Ishikawa (cell line): Measurements from ENCODE around the gene GIGYF1.

Experiments used
- CEBPB ChIP-seq: IDR thresholded peaks from 2 replicates; pipeline ENCODE4 v1.6.1; 2012
- CREB1 ChIP-seq: IDR thresholded peaks from 2 replicates; pipeline ENCODE4 v1.6.1; 2012; ENCODE audit warnings: low read depth
- EGR1 ChIP-seq: IDR thresholded peaks from 2 replicates; pipeline ENCODE4 v1.6.1; 2012
- EP300 ChIP-seq: IDR thresholded peaks from 2 replicates; pipeline ENCODE4 v1.6.1; 2012; ENCODE audit warnings: borderline replicate concordance
- FOXM1 ChIP-seq: IDR thresholded peaks from 2 replicates; pipeline ENCODE4 v1.6.1; 2012; ENCODE audit warnings: low read depth, borderline replicate concordance
- MAX ChIP-seq: IDR thresholded peaks from 2 replicates; pipeline ENCODE4 v1.6.1; 2012
- NFIC ChIP-seq: IDR thresholded peaks from 2 replicates; pipeline ENCODE4 v1.6.1; 2012
- RAD21 ChIP-seq: IDR thresholded peaks from 2 replicates; pipeline ENCODE4 v1.6.1; 2012; ENCODE audit warnings: low read depth
- REST ChIP-seq: IDR thresholded peaks from 2 replicates; pipeline ENCODE4 v1.6.1; 2012; ENCODE audit warnings: low read depth, mild to moderate bottlenecking
- TAF1 ChIP-seq: IDR thresholded peaks from 2 replicates; pipeline ENCODE4 v1.6.1; 2012; ENCODE audit warnings: low read depth, mild to moderate bottlenecking
- TCF12 ChIP-seq: IDR thresholded peaks from 2 replicates; pipeline ENCODE4 v1.6.1; 2012; ENCODE audit warnings: low read depth
- TEAD4 ChIP-seq: IDR thresholded peaks from 2 replicates; pipeline ENCODE4 v1.6.1; 2012
- USF1 ChIP-seq: IDR thresholded peaks from 2 replicates; pipeline ENCODE4 v1.6.1; 2012
- YY1 ChIP-seq: IDR thresholded peaks from 2 replicates; pipeline ENCODE4 v1.6.1; 2012; ENCODE audit warnings: low read depth
- ZBTB7A ChIP-seq: IDR thresholded peaks from 2 replicates; pipeline ENCODE4 v1.6.1; 2012; ENCODE audit warnings: low read depth

The GIGYF1 gene

DNA sequence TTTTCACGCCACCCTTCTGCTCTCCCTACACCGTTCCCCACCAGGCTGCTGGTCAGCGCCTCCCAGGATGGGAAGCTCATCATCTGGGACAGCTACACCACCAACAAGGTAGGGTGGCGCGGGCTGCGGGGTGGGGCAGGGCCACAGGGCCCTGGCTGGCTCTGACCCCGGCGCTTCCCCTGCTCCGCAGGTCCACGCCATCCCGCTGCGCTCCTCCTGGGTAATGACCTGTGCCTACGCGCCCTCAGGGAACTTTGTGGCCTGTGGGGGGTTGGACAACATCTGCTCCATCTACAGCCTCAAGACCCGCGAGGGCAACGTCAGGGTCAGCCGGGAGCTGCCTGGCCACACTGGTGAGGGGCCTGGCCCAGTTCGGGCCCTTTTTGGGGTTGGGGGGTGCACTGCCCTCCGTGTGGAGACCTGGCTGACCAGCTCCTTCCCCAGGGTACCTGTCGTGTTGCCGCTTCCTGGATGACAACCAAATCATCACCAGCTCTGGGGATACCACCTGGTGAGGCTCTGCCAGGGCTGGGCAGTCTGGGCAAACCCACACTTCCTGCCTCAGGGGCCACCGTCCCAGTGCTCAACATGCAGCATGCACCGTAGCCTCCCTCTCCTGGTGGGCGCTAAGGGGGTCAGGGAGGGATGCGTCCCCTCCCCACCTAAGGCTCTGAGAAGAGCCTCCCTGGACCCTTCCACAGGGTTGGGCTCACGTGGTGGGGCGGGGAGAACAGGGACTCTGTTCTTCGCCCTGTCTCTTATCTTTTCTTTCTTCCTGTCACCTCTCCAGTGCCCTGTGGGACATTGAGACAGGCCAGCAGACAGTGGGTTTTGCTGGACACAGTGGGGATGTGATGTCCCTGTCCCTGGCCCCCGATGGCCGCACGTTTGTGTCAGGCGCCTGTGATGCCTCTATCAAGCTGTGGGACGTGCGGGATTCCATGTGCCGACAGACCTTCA is 16.5 kb downstream of the GIGYF1 start:
- TF ChIP-seq MAX (no peak), FOXM1 (no peak)

- TF ChIP-seq TAF1 = no peak
- no peak for TF ChIP-seq TEAD4
- TF ChIP-seq ZBTB7A = no peak
- no peak for TF ChIP-seq USF1
- TF ChIP-seq YY1 = no peak
- TF ChIP-seq FOXM1 = no peak
- TF ChIP-seq CREB1 = no peak
- TF ChIP-seq RAD21 = no peak
- no peak for TF ChIP-seq MAX
- no peak for TF ChIP-seq TCF12
- TF ChIP-seq EGR1 = no peak
- no peak for TF ChIP-seq CEBPB
- no peak for TF ChIP-seq EP300
- no peak for TF ChIP-seq REST
- no peak for TF ChIP-seq NFIC
These were observed 17.3 kb downstream of the GIGYF1 start for GRCh38 chr7:100676501-100677306.

DNA sequence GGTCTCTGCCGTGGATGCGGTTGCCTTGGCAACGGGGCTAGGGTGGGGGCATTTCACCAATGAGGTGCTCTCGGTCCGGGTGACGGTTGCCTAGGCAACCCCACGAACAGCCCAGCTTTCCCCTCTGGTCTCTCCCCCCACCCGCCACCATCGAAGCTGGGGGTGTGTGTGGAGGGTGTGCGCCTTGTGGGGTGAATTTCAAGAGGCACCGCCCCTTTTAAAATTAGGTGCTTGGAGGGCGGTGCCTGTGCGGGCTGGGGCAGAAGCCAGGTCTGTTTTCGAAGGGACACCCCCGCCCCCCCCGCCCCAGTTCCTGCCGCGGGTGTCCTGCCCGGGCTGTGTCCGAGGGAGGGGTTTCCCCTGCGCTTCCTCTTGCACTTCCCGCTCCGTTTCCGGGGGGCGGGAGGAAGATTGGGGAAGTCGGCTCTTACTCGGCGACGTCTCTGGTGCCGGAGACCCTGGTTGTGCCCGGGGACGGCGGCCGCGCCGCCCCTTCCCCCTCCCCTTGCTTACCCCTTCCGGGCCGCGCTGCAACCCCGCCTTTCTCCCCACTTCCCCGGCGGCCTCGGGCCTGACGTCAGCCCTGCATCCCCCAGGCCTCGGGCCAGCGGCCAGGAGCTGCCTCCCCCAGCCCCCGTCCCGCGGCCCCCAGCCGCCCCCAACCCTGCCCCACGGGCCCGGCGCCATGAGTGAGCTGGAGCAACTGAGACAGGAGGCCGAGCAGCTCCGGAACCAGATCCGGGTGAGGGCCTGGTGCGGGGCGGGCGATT is 18.3 kb downstream of the GIGYF1 start:
- TF ChIP-seq YY1 (0 out of 2 replicates have a peak, but pooled peaks have one; percentile 9), CEBPB (no peak), EGR1 (peak; percentile 48), MAX (no peak), FOXM1 (no peak), TEAD4 (no peak), ZBTB7A (0 out of 2 replicates have a peak, but pooled peaks have one; percentile 70), USF1 (no peak), TCF12 (no peak), EP300 (no peak)

DNA sequence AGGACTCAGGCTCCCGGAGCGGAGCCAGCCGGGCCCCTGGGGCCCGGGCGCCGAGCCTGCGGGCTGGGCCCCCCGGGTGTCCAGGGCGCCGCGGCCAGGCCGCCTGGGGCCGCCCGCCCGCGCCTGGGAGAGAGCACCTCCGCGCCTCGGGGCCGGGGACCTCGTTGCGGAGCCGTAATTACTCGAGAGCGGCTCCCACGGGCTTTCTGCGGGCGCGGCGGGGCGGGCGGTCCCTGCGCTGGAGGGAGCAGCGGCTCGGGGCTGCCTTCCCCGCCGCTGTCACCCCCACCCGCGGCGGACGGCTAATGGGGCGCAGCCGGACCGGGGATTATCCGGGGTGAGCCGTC is 19.0 kb downstream of the GIGYF1 start:
- TF ChIP-seq CREB1 (no peak), TAF1 (peak; percentile 48; the same call in 1 of the 2 replicates)

- TF ChIP-seq TCF12 = no peak
- no peak for TF ChIP-seq FOXM1
- TF ChIP-seq USF1 = no peak
- TF ChIP-seq ZBTB7A = peak; percentile 52; the same call in 1 of the 2 replicates
- no peak for TF ChIP-seq TEAD4
These were observed 19.5 kb downstream of the GIGYF1 start for GRCh38 chr7:100674411-100675104.

DNA sequence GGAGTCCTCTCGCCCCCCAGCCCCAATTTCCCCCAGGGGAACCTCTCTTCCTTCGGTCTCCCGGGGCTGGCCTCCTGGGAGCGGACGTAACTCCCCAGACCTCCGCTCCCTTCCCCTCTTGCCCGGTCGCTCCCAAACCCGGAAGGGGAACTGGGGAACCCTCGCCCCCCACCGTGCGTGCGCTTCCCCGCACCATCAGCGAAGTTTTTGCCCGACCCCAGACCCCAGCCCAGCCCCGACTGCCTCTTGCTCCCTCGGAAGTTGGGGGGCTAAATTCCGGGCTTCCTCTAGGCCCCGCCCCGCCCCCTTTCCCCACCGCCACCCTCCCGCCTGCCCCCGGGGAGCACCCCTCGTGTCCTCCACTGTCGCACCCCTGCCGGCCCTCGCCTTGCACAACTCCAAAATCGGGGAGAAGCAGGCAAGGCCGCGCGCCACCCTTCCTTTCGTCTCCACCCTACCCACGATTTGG is 20.1 kb downstream of the GIGYF1 start:
- no peak for TF ChIP-seq CREB1
- TF ChIP-seq TCF12 = no peak
- TF ChIP-seq MAX = 0 out of 2 replicates have a peak, but pooled peaks have one; percentile 11
